LNCaP clone FGC (cell line): Measurements from ENCODE around the gene MRPL55.

Experiments used
- DNase-seq: peaks from one replicate; pipeline ENCODE4 v3.0.0-alpha.2; 2011; ENCODE audit warnings: low read depth
- H3K4me3 ChIP-seq: 2 replicates; pipeline ENCODE4 v1.5.1; 2011; ENCODE audit warnings: mild to moderate bottlenecking, low read depth, low read length, control low read depth
- TF ChIP-seq, protein P1 (sequence below): IDR thresholded peaks from 2 replicates; pipeline ENCODE4 v1.5.1; 2012; ENCODE audit warnings: mild to moderate bottlenecking; ENCODE audit not compliant: control insufficient read depth, insufficient read depth; ENCODE audit errors: extremely low read depth

Gene MRPL55

DNA sequence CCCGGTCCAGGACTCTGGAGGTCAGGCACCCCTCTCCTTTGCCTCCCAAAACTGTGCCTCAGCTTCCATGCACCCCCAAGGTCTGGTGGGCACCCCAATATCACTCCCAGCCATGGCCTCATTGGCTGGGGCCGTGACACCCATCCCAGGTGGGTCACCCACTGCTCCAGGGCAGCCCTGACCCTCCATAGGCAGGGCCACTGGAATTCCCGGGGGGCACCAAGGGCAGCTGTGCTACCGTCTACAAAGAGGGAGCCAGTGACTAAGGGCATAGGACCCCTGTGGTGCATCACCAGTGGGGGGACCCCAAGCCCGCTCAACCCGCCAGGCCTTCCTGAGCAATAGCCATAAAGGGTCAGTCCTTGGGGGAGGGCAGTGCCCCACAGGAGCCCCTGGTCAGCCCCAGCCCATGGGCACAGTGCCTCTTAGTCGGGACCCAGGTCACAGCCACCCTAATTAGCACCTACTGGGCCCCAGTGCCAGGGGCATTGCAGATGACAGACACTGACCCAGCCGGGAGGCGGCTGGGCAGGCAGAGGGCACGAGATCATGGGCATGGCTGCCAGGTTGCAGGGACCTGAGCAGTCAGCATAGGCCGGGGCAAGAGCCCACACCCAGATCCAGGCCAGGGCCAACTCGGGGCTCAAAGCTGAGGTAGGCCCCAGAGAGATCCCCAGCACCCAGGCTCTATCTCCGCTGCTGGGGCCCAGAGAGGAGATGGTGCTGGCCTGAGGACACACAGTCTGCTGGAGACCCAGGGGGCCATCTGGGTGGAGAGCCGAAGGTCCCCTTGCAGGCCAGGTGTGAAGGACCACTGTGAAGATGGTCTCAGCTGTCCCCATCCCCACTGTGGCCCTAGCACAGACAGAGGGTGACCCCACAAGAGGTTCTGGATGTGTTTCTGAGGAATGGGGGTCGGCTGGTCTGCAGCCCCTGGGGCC is 45.6 kb downstream of the MRPL55 start:
- H3K4me3 ChIP-seq, result no peak overlapping the region
- no peak for DNase-seq
- TF ChIP-seq, protein P1, sequence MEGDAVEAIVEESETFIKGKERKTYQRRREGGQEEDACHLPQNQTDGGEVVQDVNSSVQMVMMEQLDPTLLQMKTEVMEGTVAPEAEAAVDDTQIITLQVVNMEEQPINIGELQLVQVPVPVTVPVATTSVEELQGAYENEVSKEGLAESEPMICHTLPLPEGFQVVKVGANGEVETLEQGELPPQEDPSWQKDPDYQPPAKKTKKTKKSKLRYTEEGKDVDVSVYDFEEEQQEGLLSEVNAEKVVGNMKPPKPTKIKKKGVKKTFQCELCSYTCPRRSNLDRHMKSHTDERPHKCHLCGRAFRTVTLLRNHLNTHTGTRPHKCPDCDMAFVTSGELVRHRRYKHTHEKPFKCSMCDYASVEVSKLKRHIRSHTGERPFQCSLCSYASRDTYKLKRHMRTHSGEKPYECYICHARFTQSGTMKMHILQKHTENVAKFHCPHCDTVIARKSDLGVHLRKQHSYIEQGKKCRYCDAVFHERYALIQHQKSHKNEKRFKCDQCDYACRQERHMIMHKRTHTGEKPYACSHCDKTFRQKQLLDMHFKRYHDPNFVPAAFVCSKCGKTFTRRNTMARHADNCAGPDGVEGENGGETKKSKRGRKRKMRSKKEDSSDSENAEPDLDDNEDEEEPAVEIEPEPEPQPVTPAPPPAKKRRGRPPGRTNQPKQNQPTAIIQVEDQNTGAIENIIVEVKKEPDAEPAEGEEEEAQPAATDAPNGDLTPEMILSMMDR, result no peak

DNA sequence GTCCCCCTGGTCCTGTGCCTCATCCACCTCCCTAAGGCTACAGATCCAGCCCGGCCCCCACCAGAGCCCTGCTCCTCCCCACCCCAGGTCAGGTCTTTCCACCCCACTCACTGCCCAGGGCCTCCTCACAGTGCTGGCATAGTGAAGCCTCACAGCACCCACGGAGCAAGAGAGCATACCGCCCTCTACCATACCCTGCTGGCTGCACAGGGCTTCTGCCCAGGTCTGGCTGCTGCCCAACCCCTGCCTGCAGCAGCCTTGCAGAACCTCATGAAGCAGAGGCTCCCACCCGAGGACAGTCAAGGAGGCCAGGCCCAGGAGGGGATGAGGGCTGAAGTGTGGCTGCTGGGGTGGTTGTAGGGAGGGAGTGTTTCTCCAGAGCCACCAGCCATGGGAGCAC is 46.3 kb downstream of the MRPL55 start:
- DNase-seq, result no peak
- no peak overlapping the region for H3K4me3 ChIP-seq
- TF ChIP-seq, protein P1, result 0 out of 2 replicates have a peak, but pooled peaks have one; percentile 11

DNA sequence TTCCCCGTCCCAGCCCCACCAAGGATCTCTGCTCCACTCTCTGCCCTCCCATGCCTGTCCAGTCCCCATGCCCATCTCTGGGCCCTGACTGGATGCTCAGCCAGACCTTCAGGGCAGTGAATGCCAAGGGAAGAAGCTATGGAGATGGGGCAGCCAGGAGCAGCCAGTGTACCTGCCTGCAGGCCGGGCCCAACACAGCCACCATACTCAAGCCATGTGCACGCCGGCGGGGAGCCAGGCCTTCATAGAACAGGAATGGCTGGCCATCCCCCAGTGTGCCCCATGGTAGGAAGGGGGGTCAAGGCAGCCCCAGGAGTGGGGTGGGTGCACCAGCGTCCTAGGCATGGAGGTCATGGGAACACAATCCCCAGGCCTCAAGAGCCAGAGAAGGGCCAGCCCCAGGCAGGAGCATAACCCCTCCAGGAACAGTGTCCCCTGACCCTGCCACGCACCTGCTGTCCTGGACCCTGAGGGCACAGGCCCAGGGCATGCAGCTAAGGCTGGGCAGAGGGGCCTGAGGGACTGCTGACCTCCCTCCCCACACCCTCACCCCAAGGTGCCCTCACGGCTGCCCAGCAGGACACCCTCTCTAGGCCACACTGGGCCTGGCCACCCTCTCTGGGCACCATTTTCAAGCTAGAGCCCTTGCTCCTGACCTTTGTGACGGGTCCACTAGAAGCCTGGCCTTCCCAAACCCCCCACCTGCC is 46.9 kb downstream of the MRPL55 start:
- TF ChIP-seq, protein P1, result no peak
- no peak for DNase-seq
- no peak overlapping the region for H3K4me3 ChIP-seq

DNA sequence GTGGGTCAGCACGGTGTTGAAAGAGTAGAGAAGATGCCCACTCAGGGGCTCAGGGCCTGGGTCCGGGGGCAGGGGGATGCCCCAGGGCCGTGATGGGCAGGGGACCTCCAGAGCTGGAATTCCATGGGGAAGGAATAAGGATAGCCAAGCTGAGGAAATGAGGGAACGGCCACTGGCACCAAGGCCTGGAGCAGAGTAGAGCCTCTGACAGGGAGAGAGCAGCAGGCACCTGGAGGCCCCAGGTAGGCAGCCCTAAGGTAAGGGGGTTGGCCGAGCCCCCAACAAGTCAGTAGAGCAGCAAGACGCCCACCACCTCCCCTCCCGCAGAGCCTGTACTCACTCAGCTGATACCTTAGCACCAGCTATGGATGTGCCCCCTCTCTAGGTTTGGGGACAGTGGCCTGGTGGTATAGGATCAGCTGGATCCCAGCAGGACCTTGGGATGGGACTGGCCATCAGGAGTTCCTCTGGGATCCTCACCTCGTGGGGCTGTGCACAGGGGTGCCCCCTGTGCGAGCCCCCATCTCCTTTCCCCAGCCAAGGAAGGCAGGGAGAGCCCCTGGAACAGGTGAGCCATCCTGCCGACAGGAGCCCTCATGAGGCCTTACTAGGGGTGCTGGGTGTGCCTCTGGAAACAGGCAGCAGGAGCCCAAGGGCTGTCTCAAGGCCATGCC is 47.6 kb downstream of the MRPL55 start:
- no peak overlapping the region for H3K4me3 ChIP-seq
- TF ChIP-seq, protein P1, result no peak

DNA sequence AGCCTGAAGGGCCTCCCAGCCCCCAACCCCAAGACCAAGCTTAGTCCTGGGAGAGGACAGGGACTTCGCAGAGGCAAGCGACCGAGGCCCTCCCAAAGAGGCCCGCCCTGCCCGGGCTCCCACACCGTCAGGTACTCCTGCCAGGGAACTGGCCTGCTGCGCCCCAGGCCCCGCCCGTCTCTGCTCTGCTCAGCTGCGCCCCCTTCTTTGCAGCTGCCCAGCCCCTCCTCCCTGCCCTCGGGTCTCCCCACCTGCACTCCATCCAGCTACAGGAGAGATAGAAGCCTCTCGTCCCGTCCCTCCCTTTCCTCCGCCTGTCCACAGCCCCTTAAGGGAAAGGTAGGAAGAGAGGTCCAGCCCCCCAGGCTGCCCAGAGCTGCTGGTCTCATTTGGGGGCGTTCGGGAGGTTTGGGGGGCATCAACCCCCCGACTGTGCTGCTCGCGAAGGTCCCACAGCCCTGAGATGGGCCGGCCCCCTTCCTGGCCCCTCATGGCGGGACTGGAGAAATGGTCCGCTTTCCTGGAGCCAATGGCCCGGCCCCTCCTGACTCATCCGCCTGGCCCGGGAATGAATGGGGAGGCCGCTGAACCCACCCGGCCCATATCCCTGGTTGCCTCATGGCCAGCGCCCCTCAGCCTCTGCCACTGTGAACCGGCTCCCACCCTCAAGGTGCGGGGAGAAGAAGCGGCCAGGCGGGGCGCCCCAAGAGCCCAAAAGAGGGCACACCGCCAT is 48.5 kb downstream of the MRPL55 start:
- no peak for DNase-seq
- H3K4me3 ChIP-seq, result no peak overlapping the region
- TF ChIP-seq, protein P1, result no peak

More for the DNA sequence above, 47.6 kb downstream of the MRPL55 start:
- no peak for DNase-seq

DNA sequence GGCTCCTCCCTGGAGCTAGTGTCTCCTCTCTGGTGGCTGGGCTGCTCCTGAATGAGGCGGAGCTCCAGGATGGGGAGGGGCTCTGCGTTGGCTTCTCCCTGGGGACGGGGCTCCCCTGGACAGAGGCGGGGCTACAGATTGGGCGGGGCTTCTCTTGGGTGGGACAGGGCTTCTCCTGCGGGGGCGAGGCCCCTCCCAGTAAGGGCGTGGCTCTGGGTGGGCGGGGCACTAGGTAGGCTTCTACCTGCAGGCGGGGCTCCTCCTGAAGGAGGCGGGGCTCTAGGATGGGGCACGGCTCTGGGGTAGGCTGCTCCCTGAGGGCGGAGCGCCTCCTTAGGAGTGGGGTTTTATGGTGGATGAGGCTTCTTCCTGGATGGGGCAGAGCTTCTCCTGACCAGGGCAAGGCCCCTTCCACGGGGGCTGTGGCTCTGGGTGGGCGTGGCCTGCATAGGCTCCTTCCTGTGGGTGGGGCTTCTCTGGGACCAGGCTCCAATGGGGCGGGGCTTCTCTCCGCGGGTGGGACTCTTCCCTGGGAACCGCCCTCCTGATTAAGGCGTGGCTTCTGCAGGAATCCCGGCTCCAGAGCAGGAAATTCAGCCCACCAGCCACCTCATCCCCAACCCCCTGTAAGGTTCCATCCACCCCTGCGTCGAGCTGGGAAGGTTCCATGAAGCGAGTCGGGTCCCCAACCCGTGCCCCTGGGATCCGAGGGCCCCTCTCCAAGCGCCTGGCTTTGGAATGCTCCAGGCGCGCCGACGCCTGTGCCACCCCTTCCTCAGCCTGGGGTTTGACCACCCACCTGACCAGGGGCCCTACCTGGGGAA is 49.3 kb downstream of the MRPL55 start:
- no peak overlapping the region for H3K4me3 ChIP-seq

More for the DNA sequence above, 49.3 kb downstream of the MRPL55 start:
- TF ChIP-seq, protein P1, result no peak
- DNase-seq, result no peak
